ENCODE data around the gene STRA6.

Gene STRA6

GRCh38 chr15:74202452-74203401 lies at the start of gene STRA6:
STRA6 (minus strand) TSS chr15:74202787; CDS start chr15:74202267, 520 bp downstream.
- no peak for DNase-seq (ENCODE audit: extremely low read depth in 1 of 2, low read depth in 1 of 2)

GRCh38 chr15:74252291-74252690 lies 49.7 kb upstream of the STRA6 start:
- DNase-seq (ENCODE audit: extremely low read depth in 1 of 2, low read depth in 1 of 2): no peak

- DNase-seq (ENCODE audit: extremely low read depth in 1 of 2, low read depth in 1 of 2): no peak
Measured at GRCh38 chr15:74251131-74251811, 48.7 kb upstream of the STRA6 start.

GRCh38 chr15:74250266-74250665 lies 47.7 kb upstream of the STRA6 start:
- no peak for DNase-seq (ENCODE audit: extremely low read depth in 1 of 2, low read depth in 1 of 2)

- DNase-seq (ENCODE audit: extremely low read depth in 1 of 2, low read depth in 1 of 2): no peak
Measured at GRCh38 chr15:74245342-74245931, 42.9 kb upstream of the STRA6 start.

- DNase-seq (ENCODE audit: extremely low read depth in 1 of 2, low read depth in 1 of 2): no peak
Measured at GRCh38 chr15:74244822-74245341, 42.3 kb upstream of the STRA6 start.

GRCh38 chr15:74243431-74243830 lies 40.8 kb upstream of the STRA6 start:
- DNase-seq (ENCODE audit: extremely low read depth in 1 of 2, low read depth in 1 of 2): no peak

- no peak for DNase-seq (ENCODE audit: extremely low read depth in 1 of 2, low read depth in 1 of 2)
Measured at GRCh38 chr15:74242441-74243185, 40.0 kb upstream of the STRA6 start.

GRCh38 chr15:74240897-74241614 lies 38.5 kb upstream of the STRA6 start:
- DNase-seq (ENCODE audit: extremely low read depth in 1 of 2, low read depth in 1 of 2): no peak

- no peak for DNase-seq (ENCODE audit: extremely low read depth in 1 of 2, low read depth in 1 of 2)
Measured at GRCh38 chr15:74240002-74240568, 37.5 kb upstream of the STRA6 start.

GRCh38 chr15:74239051-74239705 lies 36.6 kb upstream of the STRA6 start:
- no peak for DNase-seq (ENCODE audit: extremely low read depth in 1 of 2, low read depth in 1 of 2)

GRCh38 chr15:74235962-74236361 lies 33.4 kb upstream of the STRA6 start, which contains the start of gene CCDC33:
CCDC33 (plus strand) TSS chr15:74236326; CDS start chr15:74236720, 394 bp downstream.
- no peak for DNase-seq (ENCODE audit: extremely low read depth in 1 of 2, low read depth in 1 of 2)

GRCh38 chr15:74234598-74234875 lies 31.9 kb upstream of the STRA6 start:
- DNase-seq (ENCODE audit: extremely low read depth in 1 of 2, low read depth in 1 of 2): no peak

- no peak for DNase-seq (ENCODE audit: extremely low read depth in 1 of 2, low read depth in 1 of 2)
Measured at GRCh38 chr15:74233851-74234597, 31.4 kb upstream of the STRA6 start.

GRCh38 chr15:74233373-74233772 lies 30.8 kb upstream of the STRA6 start:
- DNase-seq (ENCODE audit: extremely low read depth in 1 of 2, low read depth in 1 of 2): no peak

GRCh38 chr15:74231475-74231874 lies 28.9 kb upstream of the STRA6 start:
- DNase-seq (ENCODE audit: extremely low read depth in 1 of 2, low read depth in 1 of 2): no peak

- DNase-seq (ENCODE audit: extremely low read depth in 1 of 2, low read depth in 1 of 2): no peak
Measured at GRCh38 chr15:74229686-74230085, 27.1 kb upstream of the STRA6 start.

GRCh38 chr15:74228723-74229081 lies 26.1 kb upstream of the STRA6 start:
- DNase-seq (ENCODE audit: extremely low read depth in 1 of 2, low read depth in 1 of 2): no peak

All from activated CD8-positive, alpha-beta memory T cell treated with anti-CD3 and anti-CD28 coated beads for 1 hour (primary cell).